GM21447 (cell line): Measurements from ENCODE around the gene AFG1L.
A peak's percentile ranks its signal among the peaks of the same experiment; 100 is the strongest.
"Not testable (repeated sequence)": the region's sequence is repeated elsewhere in the genome, so short reads cannot be mapped to it uniquely, and the experiment has no call there.

ENCODE experiments used
- ATAC-seq: cut with Tn5 transposase; IDR thresholded peaks from one replicate; pipeline ENCODE4 v1.9.1; 2021; ENCODE audit not compliant: unreplicated experiment

Gene AFG1L

DNA sequence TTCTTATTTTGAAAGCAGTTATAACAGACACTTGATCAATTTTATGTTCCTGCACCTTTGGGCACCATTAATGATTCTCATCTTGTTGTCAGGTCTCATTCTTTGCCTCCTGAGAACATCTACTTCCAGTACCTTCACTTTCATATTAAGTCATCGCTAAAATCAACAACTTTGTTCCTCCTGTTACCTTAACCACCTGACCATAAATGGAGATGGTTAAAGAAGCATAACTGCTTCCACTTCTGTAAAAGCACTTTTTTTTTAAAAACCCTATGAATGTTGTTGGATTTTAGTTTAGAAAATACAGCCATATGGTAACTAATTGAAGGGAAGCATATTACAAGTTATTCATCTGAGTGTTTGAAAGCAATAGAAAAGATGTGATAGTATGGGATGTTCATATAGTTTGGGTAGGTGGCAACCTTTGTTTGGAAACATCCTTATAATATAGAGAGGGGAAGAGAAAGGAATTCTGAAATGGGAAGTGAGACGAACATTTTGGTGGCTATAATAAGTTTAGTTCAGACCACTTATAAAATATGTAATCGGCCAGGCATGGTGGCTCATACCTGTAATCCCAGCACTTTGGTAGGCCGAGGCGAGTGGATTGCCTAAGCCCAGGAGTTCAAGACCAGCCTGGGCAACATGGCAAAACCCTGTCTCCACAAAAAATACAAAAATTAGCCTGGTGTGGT lies 53.9 kb downstream of the AFG1L start:
- peak; percentile 96 for ATAC-seq

DNA sequence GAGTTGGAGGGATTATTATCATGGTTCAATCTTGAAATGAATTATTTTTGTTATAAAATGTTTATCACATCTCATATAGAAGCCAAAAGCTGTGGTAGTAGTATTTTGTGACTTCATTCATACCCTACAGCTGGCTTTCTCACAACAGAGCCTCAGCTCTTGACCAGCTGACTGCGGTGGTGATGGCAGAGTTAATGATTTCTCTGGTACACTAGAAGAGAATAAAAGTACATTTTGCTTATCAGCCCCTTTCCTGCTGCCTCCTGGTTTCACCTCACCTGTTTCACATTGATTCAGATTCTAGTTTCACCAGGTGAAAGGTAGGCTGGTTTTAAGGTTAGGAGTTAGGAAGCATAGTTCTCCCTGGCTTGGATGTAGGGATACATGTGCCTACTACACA lies 55.7 kb downstream of the AFG1L start:
- peak; percentile 51 for ATAC-seq

DNA sequence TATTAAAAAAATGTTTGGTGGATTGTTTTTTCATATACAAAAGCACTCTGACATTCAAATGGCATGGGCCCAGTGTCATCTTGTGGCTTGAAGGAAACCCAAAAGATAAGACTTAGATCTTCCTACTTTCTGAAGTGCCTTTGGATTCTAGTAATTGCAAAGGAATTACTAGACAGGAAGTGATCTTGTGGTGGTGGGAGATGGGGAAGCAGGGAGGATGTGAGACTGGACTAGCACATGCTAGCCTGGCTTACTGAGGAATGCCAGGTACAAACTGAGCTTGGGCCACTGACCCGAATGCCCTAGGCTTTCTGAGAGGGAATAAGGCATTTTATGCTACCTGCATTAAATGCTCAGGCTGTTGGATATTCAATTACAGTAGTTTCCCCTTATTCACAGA lies 59.0 kb downstream of the AFG1L start:
- no peak for ATAC-seq

DNA sequence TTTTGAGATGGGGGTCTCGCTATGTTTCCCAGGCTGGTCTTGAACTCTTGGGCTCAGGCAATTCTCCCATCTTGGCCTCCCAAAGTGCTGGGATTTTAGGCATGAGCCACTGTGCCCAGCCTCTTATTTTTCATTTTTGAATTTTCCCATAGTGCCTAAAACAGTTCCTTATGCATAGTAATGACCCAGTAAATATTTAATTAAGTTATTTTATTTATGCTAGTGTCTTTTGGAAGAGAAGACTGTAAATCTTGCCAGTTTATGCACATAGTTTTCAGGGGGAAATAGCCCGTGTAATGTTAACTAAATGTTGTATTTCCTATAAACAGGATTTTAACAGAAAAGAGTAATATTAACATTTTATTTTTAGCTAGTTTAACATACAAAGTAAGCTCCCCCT lies 60.3 kb downstream of the AFG1L start:
- ATAC-seq, result no peak

DNA sequence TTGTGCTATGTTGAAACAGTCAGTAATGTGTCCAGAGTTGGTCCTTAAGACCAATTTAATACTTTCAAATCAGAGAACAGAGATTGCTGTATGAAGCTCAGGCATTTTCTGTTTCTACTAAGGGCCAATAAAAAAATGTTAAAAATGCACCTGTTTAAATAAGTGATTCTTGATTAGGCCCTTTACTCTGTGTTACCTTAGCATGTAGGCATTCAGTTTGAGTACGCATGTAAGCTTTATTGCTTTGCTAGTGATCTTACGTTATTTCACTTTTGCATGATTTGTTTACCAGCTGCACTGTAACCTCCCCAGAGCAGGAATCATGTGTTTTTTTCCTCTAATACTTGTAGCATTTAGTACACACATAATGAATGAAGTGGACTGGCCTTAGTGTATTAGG lies 61.0 kb downstream of the AFG1L start:
- no peak for ATAC-seq

DNA sequence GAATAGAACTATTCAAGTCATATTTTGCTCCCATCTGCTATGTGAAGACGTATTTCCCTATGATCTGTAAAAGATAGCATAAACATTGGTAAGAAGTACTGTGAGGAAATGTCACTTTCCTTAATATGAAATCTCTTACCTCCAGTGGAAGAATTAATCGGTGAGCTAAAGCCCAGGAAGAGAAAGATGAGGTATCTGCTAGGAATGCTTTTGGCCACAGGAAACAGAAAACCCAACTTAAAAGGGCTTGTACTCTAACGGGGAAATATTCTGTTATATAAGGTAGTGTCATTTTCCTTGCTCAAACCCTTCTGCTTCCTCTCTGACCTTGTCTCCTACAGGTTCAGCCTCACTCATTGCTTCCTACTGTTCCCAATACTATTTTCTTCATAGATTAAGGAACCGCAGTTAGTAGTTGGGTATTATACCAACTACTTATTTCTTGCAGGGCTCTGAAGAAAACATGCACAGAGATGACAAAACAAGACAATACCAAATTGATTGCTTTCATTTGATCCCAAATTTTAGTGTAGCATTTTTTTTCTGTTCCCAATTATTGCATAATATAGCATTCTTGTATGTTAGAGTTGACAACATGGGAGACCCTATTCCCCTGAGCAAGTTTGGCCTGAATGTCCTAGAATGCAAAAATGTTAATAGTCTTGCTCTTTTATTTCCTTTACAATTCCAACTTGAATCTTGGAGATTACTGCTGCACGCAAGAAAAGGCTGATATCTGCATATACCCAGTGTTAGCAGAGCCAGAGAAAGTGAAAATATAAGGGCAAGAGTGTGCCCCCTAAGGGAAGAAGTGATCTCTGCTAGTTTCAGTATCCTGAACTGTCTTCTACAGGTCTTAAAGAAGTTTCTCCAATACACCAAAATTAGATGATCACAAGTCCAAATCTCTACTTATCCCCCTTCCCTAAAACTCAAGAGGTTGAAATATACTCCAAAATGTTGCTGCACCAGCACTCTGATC lies 65.3 kb downstream of the AFG1L start:
- no peak for ATAC-seq

DNA sequence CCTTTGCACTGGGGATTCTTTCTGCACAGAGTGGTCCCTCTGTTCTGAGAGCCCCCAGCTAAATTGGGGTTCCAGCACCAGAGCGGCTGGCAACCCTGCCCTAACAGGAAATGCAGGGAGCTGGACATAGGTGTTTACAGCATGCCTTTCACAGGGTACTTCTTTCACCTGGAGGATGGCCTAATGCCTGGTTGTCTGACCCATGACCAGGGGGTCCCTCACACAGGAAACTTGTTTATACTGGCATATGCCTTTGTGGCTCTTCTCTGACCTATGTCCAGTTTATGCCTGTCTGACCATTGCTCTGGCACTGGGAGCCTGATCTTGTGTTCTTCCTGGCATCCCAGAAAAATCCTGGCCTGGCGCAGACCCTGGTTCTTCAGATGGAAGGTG lies 66.1 kb downstream of the AFG1L start:
- no peak for ATAC-seq

DNA sequence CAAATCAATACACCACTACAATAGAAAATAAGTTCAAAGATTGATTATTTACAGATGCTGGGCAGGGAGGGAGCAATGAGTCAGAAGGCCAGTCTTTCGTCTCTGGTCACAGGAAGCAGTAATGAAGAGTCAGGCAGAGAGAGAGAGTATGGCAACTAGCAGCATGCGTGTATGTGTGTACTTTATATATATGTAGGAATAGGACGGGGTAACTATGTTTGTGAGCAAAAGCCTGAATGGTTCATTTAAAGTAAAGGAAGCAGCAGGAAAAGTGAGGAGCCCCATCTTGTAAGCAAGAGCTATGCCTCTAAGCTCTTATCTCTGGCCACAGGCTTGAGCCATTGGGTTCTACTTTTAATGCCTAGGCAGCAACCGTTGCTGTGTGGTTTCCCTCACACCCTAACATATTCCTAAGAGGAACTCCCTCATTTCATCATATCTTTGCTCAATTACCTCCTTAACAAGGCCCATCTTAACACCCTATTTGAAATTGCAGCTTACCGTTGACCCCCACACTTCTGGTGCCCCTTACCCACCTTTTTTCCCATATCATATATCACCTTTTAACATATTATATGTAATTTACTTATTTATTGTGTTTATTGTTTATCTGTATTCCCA lies 66.6 kb downstream of the AFG1L start:
- ATAC-seq, result no peak

DNA sequence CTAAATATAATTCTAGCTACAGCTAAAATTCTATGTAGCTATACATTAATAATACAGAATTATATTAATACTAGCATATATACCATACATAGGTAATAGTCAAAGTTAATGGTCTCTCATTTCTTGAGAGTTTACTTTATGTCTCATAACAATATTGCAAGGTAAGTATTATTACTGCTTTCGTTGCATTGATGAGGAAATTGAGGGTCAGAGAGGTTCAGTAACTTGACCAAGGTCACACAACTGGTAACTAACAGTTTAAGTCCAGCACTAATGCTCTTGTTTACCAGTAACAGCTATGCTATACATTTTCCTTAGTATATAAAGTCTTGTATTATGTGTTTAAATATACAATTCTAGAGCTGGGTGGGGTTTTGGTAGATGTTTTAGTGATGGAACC lies 67.6 kb downstream of the AFG1L start:
- no peak for ATAC-seq

DNA sequence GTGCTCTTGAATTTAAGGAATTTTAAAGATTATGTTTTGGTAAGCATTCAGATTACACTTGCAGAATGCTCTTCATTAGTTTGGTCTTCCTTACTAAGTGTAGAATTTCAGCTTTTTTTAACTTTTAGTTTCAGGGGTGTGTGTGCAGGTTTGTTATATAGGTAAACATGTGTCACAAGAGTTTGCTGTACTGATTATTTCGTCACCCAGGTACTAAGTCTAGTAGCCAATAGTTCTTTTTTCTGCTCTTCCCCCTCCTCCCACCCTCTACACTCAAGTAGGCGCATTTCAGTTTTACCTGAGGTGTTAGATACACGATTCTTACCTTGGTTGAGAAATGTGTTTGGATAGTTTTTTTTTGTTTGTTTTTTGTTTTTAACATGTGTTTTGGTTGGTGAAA lies 68.3 kb downstream of the AFG1L start:
- no peak for ATAC-seq

DNA sequence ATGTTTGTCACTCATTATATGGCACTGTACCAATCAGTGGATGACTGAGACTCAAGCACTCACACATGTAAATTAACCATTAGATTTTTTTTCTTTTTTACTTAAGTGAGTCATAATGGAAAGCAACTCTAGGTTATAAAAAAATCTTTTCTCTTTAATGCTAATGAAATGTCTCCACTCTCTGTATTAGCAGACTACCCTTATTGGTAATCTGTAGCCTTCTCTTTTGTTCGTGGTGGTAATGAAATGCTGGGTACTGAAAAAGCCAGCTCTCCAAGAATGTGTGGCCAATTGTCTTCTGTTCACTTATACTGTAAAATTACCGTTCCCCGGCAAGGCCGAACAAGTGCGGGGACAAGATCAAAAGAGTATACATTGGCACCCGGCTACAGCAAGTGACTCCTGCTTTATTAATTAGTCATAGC lies 69.0 kb downstream of the AFG1L start:
- no peak for ATAC-seq

DNA sequence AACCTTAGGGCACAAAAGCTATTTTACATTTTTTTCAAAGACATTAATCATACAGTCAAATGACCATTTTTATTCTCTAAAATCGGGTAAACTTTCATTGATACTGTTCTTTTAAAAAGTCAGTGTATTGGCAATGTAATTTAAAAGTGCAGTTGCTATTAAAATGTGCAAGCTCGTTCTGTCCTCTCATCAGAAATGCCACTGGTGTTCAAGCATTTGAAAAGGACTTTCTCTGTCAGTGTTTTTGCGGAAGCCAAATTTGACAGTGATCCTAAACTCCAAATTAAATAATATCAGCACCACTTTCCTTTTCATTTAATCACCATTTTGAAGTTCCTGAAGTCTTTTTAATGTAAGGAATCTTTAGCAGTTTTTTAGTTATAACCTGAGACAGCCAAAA lies 69.6 kb downstream of the AFG1L start:
- ATAC-seq, result no peak

DNA sequence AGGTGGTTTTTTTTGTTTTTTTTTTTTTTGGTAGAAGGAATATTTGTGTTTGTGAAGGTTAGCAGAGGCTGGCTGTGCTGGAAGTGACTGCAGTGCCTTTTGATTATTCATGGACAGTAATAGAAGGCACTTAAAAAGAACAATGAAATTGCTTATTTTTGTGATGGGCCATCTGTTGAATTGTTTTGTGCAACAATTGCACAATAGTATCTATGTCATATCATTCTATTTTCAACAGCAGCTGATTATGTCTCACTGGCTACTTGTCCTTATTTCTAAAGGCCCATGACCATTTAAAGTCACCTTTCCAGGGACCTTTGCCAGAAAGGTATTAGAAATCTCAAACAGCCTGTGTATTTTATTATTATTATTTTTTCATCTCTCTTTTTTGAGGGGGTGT lies 70.6 kb downstream of the AFG1L start:
- ATAC-seq, result no peak

DNA sequence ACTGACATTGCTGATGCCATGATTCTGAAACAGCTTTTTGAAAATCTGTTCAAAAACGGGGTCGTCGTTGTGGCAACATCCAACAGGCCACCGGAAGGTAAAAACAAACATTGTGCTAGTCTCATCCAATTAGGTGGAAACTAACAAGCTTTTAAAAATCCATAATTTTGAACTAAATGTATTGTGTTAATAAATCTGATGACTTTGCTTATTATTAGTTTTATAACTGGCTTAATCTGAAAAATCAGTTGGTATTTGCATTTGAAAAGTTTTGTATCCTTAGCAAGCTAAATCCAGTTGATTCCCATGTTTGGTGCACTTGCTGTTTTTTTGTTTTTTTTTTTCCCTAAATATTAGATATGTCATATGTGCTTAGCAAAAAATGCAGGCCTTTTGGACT lies 71.4 kb downstream of the AFG1L start:
- ATAC-seq, result no peak

DNA sequence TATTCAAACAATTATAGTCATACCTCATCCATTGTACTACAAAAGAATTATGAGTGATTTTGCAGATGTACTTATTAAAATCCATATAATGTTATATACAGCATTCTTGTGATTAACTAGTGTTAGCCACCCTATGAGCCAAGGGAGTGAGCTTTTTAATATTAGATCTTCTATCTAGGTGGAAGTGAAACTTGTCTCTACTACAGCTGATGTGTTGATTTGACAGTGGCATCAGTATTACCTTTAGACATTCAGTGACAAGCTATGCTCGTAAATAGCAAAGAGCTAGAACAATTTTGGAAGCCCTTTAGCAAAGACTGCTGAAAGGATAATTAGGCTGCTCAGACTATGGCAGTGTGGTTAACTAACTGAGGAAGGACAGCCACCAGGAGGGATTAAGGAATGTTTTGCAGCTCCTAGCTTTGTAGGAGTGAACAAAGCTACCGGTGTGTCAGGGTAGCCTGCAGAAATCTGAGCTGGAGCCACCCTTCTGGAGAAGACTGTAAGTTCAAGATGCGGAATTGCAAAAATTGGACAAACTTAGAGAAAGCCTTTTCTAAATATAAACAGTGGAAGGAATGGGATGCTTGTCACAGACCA lies 73.7 kb downstream of the AFG1L start:
- ATAC-seq, result no peak

DNA sequence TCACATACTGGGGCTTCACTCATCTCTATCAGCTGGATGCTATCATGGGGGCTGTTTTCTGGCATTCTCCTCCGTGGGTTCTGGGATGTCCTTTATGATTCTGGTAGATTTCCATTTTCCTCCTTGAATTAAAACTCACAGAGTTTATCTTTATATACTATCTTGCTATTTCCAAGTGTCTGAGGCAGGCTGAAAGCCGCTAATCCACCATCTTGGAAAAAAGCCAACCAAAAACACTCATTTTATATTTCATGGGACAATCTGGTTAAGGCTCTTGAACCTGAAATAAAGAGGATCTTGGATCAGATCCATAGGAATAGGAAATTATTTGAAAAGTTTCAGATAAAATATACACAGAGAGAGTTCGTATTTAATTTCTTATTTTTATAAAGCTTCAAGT lies 86.0 kb downstream of the AFG1L start:
- ATAC-seq, result no peak

DNA sequence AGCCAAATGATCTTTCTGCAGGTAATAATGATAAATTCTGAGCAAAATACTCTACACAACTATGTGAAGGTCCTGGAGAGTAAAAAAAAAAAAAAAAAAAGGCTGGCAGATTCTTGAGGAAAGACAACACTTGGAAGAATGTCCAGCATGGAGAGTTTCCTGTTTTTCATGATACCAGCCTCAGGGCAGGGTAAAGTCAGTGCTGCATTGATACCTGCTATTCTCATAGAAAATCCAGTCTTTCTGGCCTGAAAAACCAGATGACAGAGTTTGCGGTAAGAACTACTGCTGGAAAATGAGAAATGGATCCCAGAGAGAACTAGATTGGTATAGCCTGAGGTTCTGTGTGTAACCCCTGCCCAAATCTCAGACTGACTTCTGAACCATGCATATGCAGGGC lies 89.1 kb downstream of the AFG1L start:
- no peak for ATAC-seq

DNA sequence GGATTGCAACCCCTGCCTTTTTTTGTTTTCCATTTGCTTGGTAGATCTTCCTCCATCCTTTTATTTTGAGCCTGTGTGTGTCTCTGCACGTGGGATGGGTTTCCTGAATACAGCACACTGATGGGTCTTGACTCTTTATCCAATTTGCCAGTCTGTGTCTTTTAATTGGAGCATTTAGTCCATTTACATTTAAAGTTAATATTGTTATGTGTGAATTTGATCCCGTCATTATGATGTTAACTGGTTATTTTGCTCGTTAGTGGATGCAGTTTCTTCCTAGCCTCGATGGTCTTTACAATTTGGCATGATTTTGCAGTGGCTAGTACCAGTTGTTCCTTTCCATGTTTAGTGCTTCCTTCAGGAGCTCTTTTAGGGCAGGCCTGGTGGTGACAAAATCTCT lies 94.3 kb downstream of the AFG1L start:
- not testable (repeated sequence) for ATAC-seq

DNA sequence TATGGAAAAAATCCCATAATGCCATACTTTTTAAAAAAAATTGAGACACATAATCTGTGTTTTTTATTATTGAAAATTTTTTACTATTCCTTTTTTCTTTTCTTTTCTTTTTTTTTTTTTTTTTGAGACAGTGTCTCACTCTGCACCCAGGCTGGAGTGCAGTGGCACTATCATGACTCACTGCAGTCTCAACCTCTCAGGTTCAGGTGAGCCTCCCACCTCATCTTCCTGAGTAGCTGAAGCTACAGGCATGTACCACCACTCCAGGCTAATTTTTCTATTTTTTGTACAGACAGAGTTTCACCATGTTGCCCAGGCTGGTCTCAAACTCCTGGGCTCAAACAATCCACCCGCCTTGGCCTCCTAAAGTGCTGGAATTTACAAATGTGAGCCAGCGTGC lies 100.4 kb downstream of the AFG1L start:
- no peak for ATAC-seq

DNA sequence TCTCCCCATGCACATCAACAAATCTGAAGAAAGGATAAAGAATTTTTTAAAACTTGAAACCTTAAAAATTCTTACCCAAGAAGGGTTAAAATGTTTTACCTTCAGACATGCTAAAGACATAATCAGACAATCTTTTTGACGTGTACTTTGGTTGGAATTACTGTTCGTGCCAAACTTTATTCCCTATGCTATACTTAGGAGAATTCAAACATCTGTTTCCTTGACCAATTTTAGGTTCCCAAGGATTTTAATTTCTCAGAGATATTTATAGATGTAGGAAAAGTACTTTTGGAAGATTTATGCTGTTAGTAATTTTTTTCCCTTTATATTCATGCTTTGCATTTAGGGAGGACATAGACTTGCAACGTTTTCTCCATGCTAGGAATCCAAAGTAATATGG lies 108.4 kb downstream of the AFG1L start:
- ATAC-seq, result no peak

DNA sequence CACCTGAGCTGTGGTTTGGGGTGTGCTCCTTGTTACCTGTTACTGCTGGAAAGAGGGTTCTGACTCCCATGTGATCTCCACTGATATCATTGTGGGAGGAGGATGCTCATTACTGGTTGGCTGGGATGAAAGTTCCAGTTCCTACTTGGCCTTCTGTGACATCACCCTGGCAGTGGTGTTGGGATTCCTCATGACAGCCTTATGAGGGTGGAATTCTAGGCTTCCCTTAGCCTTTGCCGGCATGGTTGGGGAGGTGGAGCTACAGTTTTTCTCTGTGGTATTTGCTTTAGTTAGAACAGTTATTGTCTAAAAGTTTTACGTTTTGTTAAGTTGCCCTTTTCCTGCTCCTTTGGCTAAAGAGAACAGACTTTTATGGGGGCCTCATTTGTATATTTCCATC lies 112.1 kb downstream of the AFG1L start:
- no peak for ATAC-seq
